Liver (tissue), 9 donors: ENCODE data around the gene CLDN8. TPM values are rescaled to one million over a fixed set of nuclear protein-coding genes. Genes with fewer than 3 reads are reported as not detected.

Source experiments
- DNase-seq: peaks from one replicate; pipeline ENCODE4 v3.0.0-alpha.2; 2017; ENCODE audit warnings: low spot score
- H3K27ac ChIP-seq, 2 donors: one replicate each; pipeline ENCODE4 v1.7.0; 2013; ENCODE audit warnings: inconsistent platforms in 2 of 2, low read length in 2 of 2, control low read depth in 1 of 2, low read depth in 1 of 2, mild to moderate bottlenecking in 1 of 2
- H3K27me3 ChIP-seq, 4 donors: one replicate each; pipeline versions ENCODE4 v1.6.1 to v1.7.0; 2013; ENCODE audit warnings: low read length in 3 of 4, inconsistent platforms in 1 of 4, mild to moderate bottlenecking in 1 of 4, moderate library complexity in 1 of 4; ENCODE audit not compliant: control insufficient read depth in 4 of 4, insufficient read depth in 4 of 4
- H3K36me3 ChIP-seq, 4 donors: one replicate each; pipeline versions ENCODE4 v1.6.1 to v1.7.0; 2013; ENCODE audit warnings: low read length in 3 of 4, mild to moderate bottlenecking in 3 of 4, low read depth in 1 of 4, moderate library complexity in 1 of 4; ENCODE audit not compliant: control insufficient read depth in 4 of 4, insufficient read depth in 3 of 4
- H3K4me1 ChIP-seq, 4 donors: one replicate each; pipeline versions ENCODE4 v1.6.1 to v1.7.0; 2013; ENCODE audit warnings: low read length in 3 of 4, mild to moderate bottlenecking in 3 of 4, moderate library complexity in 1 of 4; ENCODE audit not compliant: control insufficient read depth in 4 of 4, insufficient read depth in 4 of 4
- H3K4me3 ChIP-seq, 3 donors: one replicate each; pipeline versions ENCODE4 v1.6.1 to v1.7.0; 2013; ENCODE audit warnings: low read length in 3 of 3, control low read depth in 1 of 3, low read depth in 1 of 3, mild to moderate bottlenecking in 1 of 3
- H3K9ac ChIP-seq, 2 donors: one replicate each; pipeline ENCODE4 v1.7.0; 2013; ENCODE audit warnings: low read length in 2 of 2, mild to moderate bottlenecking in 2 of 2, moderate library complexity in 2 of 2, control low read depth in 1 of 2, low read depth in 1 of 2
- H3K9me3 ChIP-seq, 4 donors: one replicate each; pipeline versions ENCODE4 v1.6.1 to v1.7.0; 2013; ENCODE audit warnings: low read length in 3 of 4; ENCODE audit not compliant: control insufficient read depth in 4 of 4
- ATF3 ChIP-seq: IDR thresholded peaks from 2 replicates; pipeline ENCODE4 v1.6.1; 2016; ENCODE audit warnings: antibody characterized with exemption
- EGR1 ChIP-seq, 2 donors: IDR thresholded peaks; 2 replicates each; pipeline ENCODE4 v1.6.1; 2016 to 2018; ENCODE audit warnings: antibody characterized with exemption in 2 of 2, low read depth in 2 of 2
- FOXA1 ChIP-seq: IDR thresholded peaks from 2 replicates; pipeline ENCODE4 v1.6.1; 2016; ENCODE audit warnings: antibody characterized with exemption
- FOXA2 ChIP-seq: IDR thresholded peaks from 2 replicates; pipeline ENCODE4 v1.6.1; 2016; ENCODE audit warnings: antibody characterized with exemption
- GABPA ChIP-seq, 2 donors: IDR thresholded peaks in 1 of 2; conservative IDR thresholded peaks in 1 of 2; 2 replicates each; pipeline ENCODE4 v1.6.1; 2016; ENCODE audit warnings: antibody characterized with exemption in 2 of 2, mild to moderate bottlenecking in 1 of 2, moderate library complexity in 1 of 2
- HNF4A ChIP-seq, 2 donors: conservative IDR thresholded peaks; 2 replicates each; pipeline ENCODE4 v1.6.1; 2016; ENCODE audit warnings: antibody characterized with exemption in 2 of 2, mild to moderate bottlenecking in 2 of 2
- HNF4G ChIP-seq: IDR thresholded peaks from 2 replicates; pipeline ENCODE4 v1.6.1; 2016; ENCODE audit warnings: antibody characterized with exemption
- JUND ChIP-seq, 2 donors: IDR thresholded peaks; 2 replicates each; pipeline ENCODE4 v1.6.1; 2016; ENCODE audit warnings: antibody characterized with exemption in 2 of 2
- NR2F2 ChIP-seq: IDR thresholded peaks from 2 replicates; pipeline ENCODE4 v1.6.1; 2016; ENCODE audit warnings: antibody characterized with exemption
- RAD21 ChIP-seq, 2 donors: IDR thresholded peaks; 2 replicates each; pipeline ENCODE4 v1.6.1; 2016; ENCODE audit warnings: antibody characterized with exemption in 2 of 2, mild to moderate bottlenecking in 2 of 2
- RXRA ChIP-seq, 2 donors: IDR thresholded peaks; 2 replicates each; pipeline ENCODE4 v1.6.1; 2017 to 2018; ENCODE audit warnings: antibody characterized with exemption in 2 of 2, mild to moderate bottlenecking in 1 of 2
- SP1 ChIP-seq: IDR thresholded peaks from 2 replicates; pipeline ENCODE4 v1.6.1; 2018; ENCODE audit warnings: antibody characterized with exemption, mild to moderate bottlenecking
- TAF1 ChIP-seq: conservative IDR thresholded peaks from 2 replicates; pipeline ENCODE4 v1.6.1; 2016; ENCODE audit warnings: antibody characterized with exemption, mild to moderate bottlenecking
- YY1 ChIP-seq: IDR thresholded peaks from 2 replicates; pipeline ENCODE4 v1.6.1; 2016; ENCODE audit warnings: antibody characterized with exemption, mild to moderate bottlenecking
- WGBS: extraction: QIAGEN DNeasy Blood & Tissue Kit; methylation state at CpG from one replicate; pipeline ENCODE4 v1.1.7; 2013; 5-methylcytosine and 5-hydroxymethylcytosine counted together
- polyA plus RNA-seq, 2 donors: library from polyadenylated mRNA; stranded (reverse) in 1 of 2; unstranded in 1 of 2; fragments of 200-250 nt in 1 of 2; fragments of >200 nt in 1 of 2; fragmentation: Nextera tagmentation in 1 of 2; extraction: Ambion mirVana in 1 of 2; gene quantifications; one replicate each; pipeline versions ENCODE4 v1.2.1 to v1.2.3, GENCODE V29; 2013 to 2015
- total RNA-seq, 2 donors: library from RNA; depleted of rRNA; stranded (reverse); fragments of >200 nt; gene quantifications; one replicate each; pipeline ENCODE4 v1.2.3, GENCODE V29; 2014
- TF ChIP-seq, protein P1 (sequence below): fragments of 150-350 bp; IDR thresholded peaks from 2 replicates; pipeline ENCODE4 v1.5.1; 2017; ENCODE audit warnings: improper control_type of control experiment, low read depth, low read length; ENCODE audit not compliant: missing input control
- TF ChIP-seq, protein P2 (sequence below): IDR thresholded peaks from 2 replicates; pipeline ENCODE4 v1.6.1; 2016; ENCODE audit warnings: antibody characterized with exemption, mild to moderate bottlenecking
- TF ChIP-seq, protein P3 (sequence below): IDR thresholded peaks from 2 replicates; pipeline ENCODE4 v1.6.1; 2016; ENCODE audit warnings: antibody characterized with exemption
- TF ChIP-seq, protein P4 (sequence below): IDR thresholded peaks from 2 replicates; pipeline ENCODE4 v1.6.1; 2016; ENCODE audit warnings: antibody characterized with exemption
- donor health status: healthy.
- donor health status: healthy.
- donor health status: healthy.
- donor health status: healthy.
- donor health status: healthy.

Gene CLDN8
- total and polyA plus RNA-seq, 4 donors: 0.10 TPM; not detected in 3

DNA sequence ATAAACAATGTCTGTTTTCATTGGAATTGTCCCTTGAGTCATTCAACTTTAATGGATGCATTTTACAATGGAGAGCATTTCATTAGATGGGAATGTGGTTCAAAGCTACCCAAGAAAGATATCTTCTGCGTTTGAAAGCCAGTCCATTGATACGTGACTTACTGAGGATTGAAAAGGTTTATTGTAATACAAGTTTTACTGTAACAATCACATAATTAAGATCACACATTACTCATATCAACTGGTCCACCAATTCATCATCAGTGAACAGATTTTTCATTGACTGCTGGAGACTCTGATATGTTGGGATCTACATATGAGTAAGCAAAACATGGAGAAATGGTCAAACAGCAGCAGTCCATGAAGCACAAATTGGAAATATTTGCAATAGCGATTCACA, 34.0 kb upstream of the CLDN8 start:
- H3K27me3 ChIP-seq: peaks cover 0 to 5% (median 0%) of the 10 kb centered on the region in 4 donors
- no peaks in the 10 kb centered on the region for H3K9me3 ChIP-seq
- 43% methylated on average over 3 of the region's 3 CpGs for WGBS
- DNase-seq: no peak
- no peaks in the 10 kb centered on the region for H3K36me3 ChIP-seq
- H3K27ac ChIP-seq: no peak overlapping the region
- TF ChIP-seq TAF1: no peak
- TF ChIP-seq YY1: no peak
- TF ChIP-seq HNF4G: no peak
- no peak for TF ChIP-seq HNF4A (conservative IDR thresholded peaks at IDR 0.05)
- TF ChIP-seq SP1: no peak
- no peak for TF ChIP-seq FOXA1
- TF ChIP-seq, protein P1, sequence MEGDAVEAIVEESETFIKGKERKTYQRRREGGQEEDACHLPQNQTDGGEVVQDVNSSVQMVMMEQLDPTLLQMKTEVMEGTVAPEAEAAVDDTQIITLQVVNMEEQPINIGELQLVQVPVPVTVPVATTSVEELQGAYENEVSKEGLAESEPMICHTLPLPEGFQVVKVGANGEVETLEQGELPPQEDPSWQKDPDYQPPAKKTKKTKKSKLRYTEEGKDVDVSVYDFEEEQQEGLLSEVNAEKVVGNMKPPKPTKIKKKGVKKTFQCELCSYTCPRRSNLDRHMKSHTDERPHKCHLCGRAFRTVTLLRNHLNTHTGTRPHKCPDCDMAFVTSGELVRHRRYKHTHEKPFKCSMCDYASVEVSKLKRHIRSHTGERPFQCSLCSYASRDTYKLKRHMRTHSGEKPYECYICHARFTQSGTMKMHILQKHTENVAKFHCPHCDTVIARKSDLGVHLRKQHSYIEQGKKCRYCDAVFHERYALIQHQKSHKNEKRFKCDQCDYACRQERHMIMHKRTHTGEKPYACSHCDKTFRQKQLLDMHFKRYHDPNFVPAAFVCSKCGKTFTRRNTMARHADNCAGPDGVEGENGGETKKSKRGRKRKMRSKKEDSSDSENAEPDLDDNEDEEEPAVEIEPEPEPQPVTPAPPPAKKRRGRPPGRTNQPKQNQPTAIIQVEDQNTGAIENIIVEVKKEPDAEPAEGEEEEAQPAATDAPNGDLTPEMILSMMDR: no peak
- no peak for TF ChIP-seq RAD21 (IDR thresholded peaks at IDR 0.05)
- TF ChIP-seq RXRA (IDR thresholded peaks at IDR 0.05): no peak
- TF ChIP-seq ATF3: no peak
- no peak for TF ChIP-seq EGR1 (IDR thresholded peaks at IDR 0.05; ENCODE audit: low read depth in 2 of 2)
- TF ChIP-seq FOXA2: no peak
- H3K4me3 ChIP-seq: no peak overlapping the region
- no peak overlapping the region for H3K9ac ChIP-seq
- no peaks in the 10 kb centered on the region for H3K4me1 ChIP-seq

DNA sequence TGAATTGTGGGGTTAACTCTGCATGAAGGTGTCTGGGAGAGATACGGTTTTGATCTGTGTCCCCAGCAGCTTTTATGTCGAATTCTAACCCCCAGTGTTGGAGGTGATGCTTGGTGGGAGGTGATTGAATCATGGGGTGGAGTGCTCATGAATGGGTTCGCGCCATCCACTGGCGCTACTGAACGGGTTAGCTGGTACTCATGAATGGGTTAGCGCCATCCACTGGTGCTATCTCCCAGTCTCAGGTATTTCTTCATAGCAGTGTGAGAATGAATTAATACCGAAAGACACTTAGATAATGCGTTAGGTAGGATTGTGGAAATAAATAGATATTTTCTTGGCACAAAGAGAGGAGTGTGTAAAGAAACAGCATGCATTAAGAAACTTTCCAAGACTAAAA, 32.9 kb upstream of the CLDN8 start:
- 82% methylated on average over 9 of the region's 9 CpGs for WGBS
- Histone ChIP-seq H3K9me3 (no peaks in the 10 kb centered on the region), H3K4me1 (no peaks in the 10 kb centered on the region), H3K36me3 (no peaks in the 10 kb centered on the region), H3K9ac (no peak overlapping the region), H3K4me3 (no peak overlapping the region), H3K27ac (no peak overlapping the region), H3K27me3 (peaks cover 0 to 7% (median 0%) of the 10 kb centered on the region in 4 donors)
- DNase-seq: no peak
- TF ChIP-seq GABPA (IDR thresholded peaks at IDR 0.05 in 1 of 2, conservative IDR thresholded peaks at IDR 0.05 in 1 of 2): no peak
- TF ChIP-seq HNF4G: no peak
- TF ChIP-seq, protein P2, sequence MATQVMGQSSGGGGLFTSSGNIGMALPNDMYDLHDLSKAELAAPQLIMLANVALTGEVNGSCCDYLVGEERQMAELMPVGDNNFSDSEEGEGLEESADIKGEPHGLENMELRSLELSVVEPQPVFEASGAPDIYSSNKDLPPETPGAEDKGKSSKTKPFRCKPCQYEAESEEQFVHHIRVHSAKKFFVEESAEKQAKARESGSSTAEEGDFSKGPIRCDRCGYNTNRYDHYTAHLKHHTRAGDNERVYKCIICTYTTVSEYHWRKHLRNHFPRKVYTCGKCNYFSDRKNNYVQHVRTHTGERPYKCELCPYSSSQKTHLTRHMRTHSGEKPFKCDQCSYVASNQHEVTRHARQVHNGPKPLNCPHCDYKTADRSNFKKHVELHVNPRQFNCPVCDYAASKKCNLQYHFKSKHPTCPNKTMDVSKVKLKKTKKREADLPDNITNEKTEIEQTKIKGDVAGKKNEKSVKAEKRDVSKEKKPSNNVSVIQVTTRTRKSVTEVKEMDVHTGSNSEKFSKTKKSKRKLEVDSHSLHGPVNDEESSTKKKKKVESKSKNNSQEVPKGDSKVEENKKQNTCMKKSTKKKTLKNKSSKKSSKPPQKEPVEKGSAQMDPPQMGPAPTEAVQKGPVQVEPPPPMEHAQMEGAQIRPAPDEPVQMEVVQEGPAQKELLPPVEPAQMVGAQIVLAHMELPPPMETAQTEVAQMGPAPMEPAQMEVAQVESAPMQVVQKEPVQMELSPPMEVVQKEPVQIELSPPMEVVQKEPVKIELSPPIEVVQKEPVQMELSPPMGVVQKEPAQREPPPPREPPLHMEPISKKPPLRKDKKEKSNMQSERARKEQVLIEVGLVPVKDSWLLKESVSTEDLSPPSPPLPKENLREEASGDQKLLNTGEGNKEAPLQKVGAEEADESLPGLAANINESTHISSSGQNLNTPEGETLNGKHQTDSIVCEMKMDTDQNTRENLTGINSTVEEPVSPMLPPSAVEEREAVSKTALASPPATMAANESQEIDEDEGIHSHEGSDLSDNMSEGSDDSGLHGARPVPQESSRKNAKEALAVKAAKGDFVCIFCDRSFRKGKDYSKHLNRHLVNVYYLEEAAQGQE: no peak
- no peak for TF ChIP-seq SP1
- TF ChIP-seq NR2F2: no peak
- TF ChIP-seq FOXA2: no peak
- TF ChIP-seq RXRA (IDR thresholded peaks at IDR 0.05): no peak
- no peak for TF ChIP-seq TAF1
- no peak for TF ChIP-seq JUND (IDR thresholded peaks at IDR 0.05)
- TF ChIP-seq YY1: no peak
- no peak for TF ChIP-seq ATF3
- TF ChIP-seq, protein P3, sequence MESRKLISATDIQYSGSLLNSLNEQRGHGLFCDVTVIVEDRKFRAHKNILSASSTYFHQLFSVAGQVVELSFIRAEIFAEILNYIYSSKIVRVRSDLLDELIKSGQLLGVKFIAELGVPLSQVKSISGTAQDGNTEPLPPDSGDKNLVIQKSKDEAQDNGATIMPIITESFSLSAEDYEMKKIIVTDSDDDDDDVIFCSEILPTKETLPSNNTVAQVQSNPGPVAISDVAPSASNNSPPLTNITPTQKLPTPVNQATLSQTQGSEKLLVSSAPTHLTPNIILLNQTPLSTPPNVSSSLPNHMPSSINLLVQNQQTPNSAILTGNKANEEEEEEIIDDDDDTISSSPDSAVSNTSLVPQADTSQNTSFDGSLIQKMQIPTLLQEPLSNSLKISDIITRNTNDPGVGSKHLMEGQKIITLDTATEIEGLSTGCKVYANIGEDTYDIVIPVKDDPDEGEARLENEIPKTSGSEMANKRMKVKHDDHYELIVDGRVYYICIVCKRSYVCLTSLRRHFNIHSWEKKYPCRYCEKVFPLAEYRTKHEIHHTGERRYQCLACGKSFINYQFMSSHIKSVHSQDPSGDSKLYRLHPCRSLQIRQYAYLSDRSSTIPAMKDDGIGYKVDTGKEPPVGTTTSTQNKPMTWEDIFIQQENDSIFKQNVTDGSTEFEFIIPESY: no peak
- TF ChIP-seq EGR1 (IDR thresholded peaks at IDR 0.05; ENCODE audit: low read depth in 2 of 2): no peak
- TF ChIP-seq, protein P1: no peak
- TF ChIP-seq FOXA1: no peak
- TF ChIP-seq, protein P4, sequence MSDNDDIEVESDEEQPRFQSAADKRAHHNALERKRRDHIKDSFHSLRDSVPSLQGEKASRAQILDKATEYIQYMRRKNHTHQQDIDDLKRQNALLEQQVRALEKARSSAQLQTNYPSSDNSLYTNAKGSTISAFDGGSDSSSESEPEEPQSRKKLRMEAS: no peak
- TF ChIP-seq HNF4A (conservative IDR thresholded peaks at IDR 0.05): no peak
